Daoy (cell line): ENCODE results near the gene MTMR10. TPM values are rescaled to one million over a fixed set of nuclear protein-coding genes. Genes with fewer than 3 reads are reported as not detected.

Experiments used
- DNase-seq: peaks from one replicate; pipeline ENCODE4 v3.0.0-alpha.2; 2015; ENCODE audit warnings: low read depth
- total RNA-seq: library from RNA; depleted of rRNA; stranded (reverse); fragments of >200 nt; shearing (Covaris generic); gene quantifications from 2 replicates; pipeline ENCODE4 v1.2.3, GENCODE V29; 2014; rRNA removed

The MTMR10 gene
- total RNA-seq, result 10.4 and 11.7 TPM in 2 replicates

GRCh38 chr15:30991255-30992235, at the start of gene MTMR10:
MTMR10 (minus strand) TSS chr15:30991628; CDS start chr15:30991506, 122 bp downstream.
- peak; percentile 86 for DNase-seq

- no peak for DNase-seq
These were observed 49.2 kb upstream of the MTMR10 start for GRCh38 chr15:31040611-31041010.

GRCh38 chr15:31039961-31040360, 48.5 kb upstream of the MTMR10 start:
- no peak for DNase-seq

- DNase-seq, result no peak
These were observed 46.5 kb upstream of the MTMR10 start for GRCh38 chr15:31037731-31038477.

GRCh38 chr15:31036783-31037182, 45.4 kb upstream of the MTMR10 start:
- DNase-seq, result no peak

GRCh38 chr15:31035610-31036009, 44.2 kb upstream of the MTMR10 start:
- DNase-seq, result no peak

GRCh38 chr15:31034152-31034551, 42.7 kb upstream of the MTMR10 start:
- DNase-seq, result no peak

GRCh38 chr15:31032961-31033371, 41.5 kb upstream of the MTMR10 start:
- DNase-seq, result no peak

GRCh38 chr15:31031471-31032067, 40.1 kb upstream of the MTMR10 start:
- peak; percentile 58 for DNase-seq

GRCh38 chr15:31027910-31028578, 36.6 kb upstream of the MTMR10 start:
- DNase-seq, result no peak

- no peak for DNase-seq
These were observed 34.6 kb upstream of the MTMR10 start for GRCh38 chr15:31025996-31026395.

- DNase-seq, result no peak
These were observed 33.6 kb upstream of the MTMR10 start for GRCh38 chr15:31024979-31025378.

GRCh38 chr15:31024330-31024729, 32.9 kb upstream of the MTMR10 start:
- DNase-seq, result peak; percentile 93

GRCh38 chr15:31023841-31024240, 32.4 kb upstream of the MTMR10 start:
- DNase-seq, result no peak

- no peak for DNase-seq
These were observed 29.7 kb upstream of the MTMR10 start for GRCh38 chr15:31021067-31021665.

- no peak for DNase-seq
These were observed 29.1 kb upstream of the MTMR10 start for GRCh38 chr15:31020542-31020941.

- no peak for DNase-seq
These were observed 28.6 kb upstream of the MTMR10 start for GRCh38 chr15:31019986-31020385.

- no peak for DNase-seq
These were observed 25.9 kb upstream of the MTMR10 start for GRCh38 chr15:31017311-31017710.

GRCh38 chr15:31016446-31016915, 25.1 kb upstream of the MTMR10 start:
- no peak for DNase-seq

- DNase-seq, result no peak
These were observed 23.1 kb upstream of the MTMR10 start for GRCh38 chr15:31014608-31014925.
